Parathyroid adenoma (tissue), 2 donors: Measurements from ENCODE around the gene VDAC1.

Source experiments
- H2AFZ ChIP-seq: fragments of 300-600 bp; sonication (generic); one replicate; pipeline ENCODE4 v1.7.0; 2017; ENCODE audit warnings: antibody characterized with exemption, mild to moderate bottlenecking
- H3K27ac ChIP-seq: fragments of 300-600 bp; sonication (generic); one replicate; pipeline ENCODE4 v1.7.0; 2017
- H3K27me3 ChIP-seq: fragments of 300-600 bp; sonication (generic); one replicate; pipeline ENCODE4 v1.7.0; 2017; ENCODE audit warnings: low read length; ENCODE audit not compliant: control insufficient read depth, insufficient read depth
- H3K36me3 ChIP-seq: fragments of 300-600 bp; sonication (generic); one replicate; pipeline ENCODE4 v1.7.0; 2017; ENCODE audit warnings: low read length; ENCODE audit not compliant: control insufficient read depth, insufficient read depth
- H3K4me1 ChIP-seq: fragments of 300-600 bp; sonication (generic); one replicate; pipeline ENCODE4 v1.7.0; 2017; ENCODE audit warnings: control low read depth
- H3K4me2 ChIP-seq: fragments of 300-600 bp; sonication (generic); one replicate; pipeline ENCODE4 v1.7.0; 2017; ENCODE audit warnings: low read length
- H3K4me3 ChIP-seq: fragments of 300-600 bp; sonication (generic); one replicate; pipeline ENCODE4 v1.7.0; 2017; ENCODE audit warnings: low read depth, low read length
- H3K79me2 ChIP-seq: fragments of 300-600 bp; sonication (generic); one replicate; pipeline ENCODE4 v1.7.0; 2017; ENCODE audit warnings: control low read depth
- H3K9ac ChIP-seq: fragments of 300-600 bp; sonication (generic); one replicate; pipeline ENCODE4 v1.7.0; 2017; ENCODE audit warnings: mild to moderate bottlenecking
- H3K9me3 ChIP-seq: fragments of 300-600 bp; sonication (generic); one replicate; pipeline ENCODE4 v1.7.0; 2017; ENCODE audit warnings: low read length; ENCODE audit not compliant: control insufficient read depth
- TF ChIP-seq, protein P1 (sequence below): fragments of 300-600 bp; sonication (generic); IDR thresholded peaks from one replicate; pipeline ENCODE4 v1.7.0; 2017; ENCODE audit warnings: antibody characterized with exemption, mild to moderate bottlenecking
- donor health status: primary hyperparathyroidism.

VDAC1 gene

DNA sequence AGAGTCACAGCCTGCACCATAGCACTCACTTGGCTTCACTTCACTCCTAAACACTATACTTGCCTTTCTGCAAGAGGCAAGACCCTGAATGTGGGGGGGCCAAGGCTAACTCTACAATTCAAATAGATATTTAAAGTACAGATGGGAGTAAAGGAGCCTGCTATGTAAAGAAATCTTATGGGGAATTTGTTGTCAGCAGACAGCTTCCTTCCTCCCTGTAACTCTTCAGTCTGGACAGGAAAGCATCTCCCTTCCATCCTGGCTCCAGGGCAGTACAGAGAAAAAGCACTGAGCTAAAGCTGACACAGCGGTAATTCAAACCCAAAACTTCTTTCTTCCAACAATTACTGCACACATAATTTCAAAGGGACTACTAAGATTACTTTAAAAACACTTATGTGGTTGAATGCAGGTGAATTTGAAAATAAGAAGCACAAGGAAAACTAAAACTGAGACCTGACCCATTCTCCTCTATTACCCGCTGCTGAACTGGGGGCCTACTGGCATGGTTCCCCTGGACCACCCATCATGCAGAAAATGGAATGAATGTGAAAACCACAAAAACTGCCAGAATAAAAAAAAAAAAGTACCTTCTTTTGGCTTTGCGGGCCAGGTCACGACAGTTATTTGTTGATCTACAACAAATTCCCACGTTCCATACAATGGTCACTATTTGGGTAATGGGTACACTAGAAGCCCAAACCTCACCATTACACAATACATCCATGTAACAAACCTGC lies 13.4 kb downstream of the VDAC1 start:
- H3K4me2 ChIP-seq = no peak overlapping the region
- H3K4me1 ChIP-seq = peaks cover 40% of the 10 kb centered on the region
- H3K36me3 ChIP-seq = no peaks in the 10 kb centered on the region
- H3K79me2 ChIP-seq = peaks cover 59% of the 10 kb centered on the region
- TF ChIP-seq, protein P1, sequence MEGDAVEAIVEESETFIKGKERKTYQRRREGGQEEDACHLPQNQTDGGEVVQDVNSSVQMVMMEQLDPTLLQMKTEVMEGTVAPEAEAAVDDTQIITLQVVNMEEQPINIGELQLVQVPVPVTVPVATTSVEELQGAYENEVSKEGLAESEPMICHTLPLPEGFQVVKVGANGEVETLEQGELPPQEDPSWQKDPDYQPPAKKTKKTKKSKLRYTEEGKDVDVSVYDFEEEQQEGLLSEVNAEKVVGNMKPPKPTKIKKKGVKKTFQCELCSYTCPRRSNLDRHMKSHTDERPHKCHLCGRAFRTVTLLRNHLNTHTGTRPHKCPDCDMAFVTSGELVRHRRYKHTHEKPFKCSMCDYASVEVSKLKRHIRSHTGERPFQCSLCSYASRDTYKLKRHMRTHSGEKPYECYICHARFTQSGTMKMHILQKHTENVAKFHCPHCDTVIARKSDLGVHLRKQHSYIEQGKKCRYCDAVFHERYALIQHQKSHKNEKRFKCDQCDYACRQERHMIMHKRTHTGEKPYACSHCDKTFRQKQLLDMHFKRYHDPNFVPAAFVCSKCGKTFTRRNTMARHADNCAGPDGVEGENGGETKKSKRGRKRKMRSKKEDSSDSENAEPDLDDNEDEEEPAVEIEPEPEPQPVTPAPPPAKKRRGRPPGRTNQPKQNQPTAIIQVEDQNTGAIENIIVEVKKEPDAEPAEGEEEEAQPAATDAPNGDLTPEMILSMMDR = no peak
- no peak overlapping the region for H3K9ac ChIP-seq
- no peak overlapping the region for H3K27ac ChIP-seq
- no peaks in the 10 kb centered on the region for H3K9me3 ChIP-seq
- no peaks in the 10 kb centered on the region for H3K27me3 ChIP-seq
- H2AFZ ChIP-seq = no peak overlapping the region
- no peak overlapping the region for H3K4me3 ChIP-seq

DNA sequence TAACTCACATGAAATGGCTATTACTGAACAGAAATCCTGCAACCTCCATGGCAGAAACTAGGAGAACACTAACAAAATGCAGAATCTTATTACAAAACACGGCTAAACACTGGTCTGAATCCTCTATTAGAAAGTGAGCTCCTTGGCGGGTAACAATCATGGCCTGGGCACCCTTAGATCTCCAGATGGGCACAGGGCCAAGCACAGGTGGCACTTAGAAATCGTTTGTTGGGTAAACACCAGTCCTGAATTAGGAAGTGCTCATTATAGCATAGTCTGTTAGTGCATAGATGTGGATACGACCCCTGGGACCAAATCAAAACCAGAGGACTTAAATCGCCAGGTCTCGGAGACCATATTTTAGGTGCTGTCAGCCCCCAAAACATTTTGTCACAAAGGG lies 14.4 kb downstream of the VDAC1 start:
- Histone ChIP-seq H3K9ac (no peak overlapping the region), H3K27me3 (no peaks in the 10 kb centered on the region), H2AFZ (no peak overlapping the region), H3K4me2 (no peak overlapping the region), H3K9me3 (no peaks in the 10 kb centered on the region), H3K4me1 (peaks cover 32% of the 10 kb centered on the region), H3K36me3 (no peaks in the 10 kb centered on the region), H3K79me2 (peaks cover 50% of the 10 kb centered on the region), H3K4me3 (no peak overlapping the region), H3K27ac (no peak overlapping the region)
- TF ChIP-seq, protein P1 = no peak

DNA sequence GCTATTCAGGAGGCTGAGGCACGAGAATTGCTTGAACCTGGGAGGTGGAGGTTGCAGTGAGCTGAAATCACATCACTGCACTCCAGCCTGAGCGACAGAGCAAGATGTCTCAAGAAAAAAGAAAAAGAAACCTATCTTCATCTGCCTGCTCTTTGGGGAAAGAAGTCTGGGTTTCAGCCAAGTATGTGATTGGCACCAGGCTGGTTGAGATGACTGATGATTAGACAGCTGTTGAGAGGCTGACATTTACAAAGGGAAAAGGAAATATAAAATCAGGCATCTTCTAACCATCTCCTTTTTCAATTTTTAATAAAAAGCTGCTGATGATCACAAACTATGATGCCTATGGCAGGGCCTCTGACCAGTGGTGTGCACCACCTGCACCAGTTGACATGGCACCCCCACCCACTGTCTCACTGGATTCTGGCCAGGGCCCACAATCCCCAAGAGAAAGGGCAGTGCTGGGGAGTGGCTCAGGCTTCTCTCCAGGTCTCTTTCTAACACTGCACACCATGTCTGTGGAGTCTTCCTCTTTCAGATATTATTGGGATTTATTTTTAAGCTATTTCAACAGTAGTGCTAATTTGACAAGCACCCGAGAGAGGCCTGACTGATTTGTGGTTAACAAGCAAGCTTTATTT lies 19.1 kb downstream of the VDAC1 start:
- Histone ChIP-seq H2AFZ (no peak overlapping the region), H3K27ac (no peak overlapping the region), H3K4me3 (no peak overlapping the region), H3K9me3 (no peaks in the 10 kb centered on the region), H3K4me2 (no peak overlapping the region), H3K4me1 (no peaks in the 10 kb centered on the region), H3K27me3 (no peaks in the 10 kb centered on the region), H3K9ac (no peak overlapping the region), H3K79me2 (peaks cover 31% of the 10 kb centered on the region), H3K36me3 (no peaks in the 10 kb centered on the region)
- TF ChIP-seq, protein P1 = no peak

DNA sequence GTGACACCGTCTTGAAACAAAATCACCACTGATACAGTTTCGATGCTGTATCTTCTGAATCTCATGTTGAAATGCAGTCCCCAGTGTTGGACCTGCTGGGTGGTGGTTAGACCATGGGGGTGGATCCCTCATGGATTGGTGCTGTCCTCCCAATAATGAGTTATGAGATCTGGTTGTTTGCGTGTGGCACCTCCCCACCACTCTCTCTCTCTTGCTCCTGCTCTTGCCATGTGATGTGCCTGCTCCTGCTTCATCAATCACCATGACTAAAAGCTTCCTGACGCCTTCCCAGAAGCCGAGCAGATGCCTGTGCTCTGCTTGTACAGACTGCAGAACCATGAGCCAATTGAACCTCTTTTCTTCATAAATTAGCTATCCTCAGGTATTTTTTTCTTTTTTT lies 21.1 kb downstream of the VDAC1 start:
- Histone ChIP-seq H3K27me3 (no peaks in the 10 kb centered on the region), H3K4me1 (no peaks in the 10 kb centered on the region), H3K4me2 (no peak overlapping the region), H3K9me3 (no peaks in the 10 kb centered on the region), H2AFZ (no peak overlapping the region), H3K27ac (no peak overlapping the region), H3K36me3 (no peaks in the 10 kb centered on the region), H3K9ac (no peak overlapping the region), H3K4me3 (no peak overlapping the region), H3K79me2 (peaks cover 17% of the 10 kb centered on the region)
- TF ChIP-seq, protein P1 = no peak
